ENCODE data around the gene IDH3B.

- TF ChIP-seq POLR2A (conservative IDR thresholded peaks at IDR 0.05) = no peak
- TF ChIP-seq SP1 (CRISPR knock-in tag; IDR thresholded peaks at IDR 0.05) = no peak
- TF ChIP-seq IRF2 (CRISPR knock-in tag; IDR thresholded peaks at IDR 0.05) = no peak
- TF ChIP-seq ZNF311 (CRISPR knock-in tag; IDR thresholded peaks at IDR 0.05) = no peak
- TF ChIP-seq ATF2 (CRISPR knock-in tag; IDR thresholded peaks at IDR 0.05) = no peak
- TF ChIP-seq POLR2AphosphoS2 (IDR thresholded peaks at IDR 0.05; ENCODE audit: low read length) = no peak
- no peak for TF ChIP-seq RAD21 (CRISPR knock-in tag; conservative IDR thresholded peaks at IDR 0.05 in 1 of 2, IDR thresholded peaks at IDR 0.05 in 1 of 2)
- TF ChIP-seq ZBTB1 (CRISPR knock-in tag; IDR thresholded peaks at IDR 0.05; ENCODE audit: borderline replicate concordance, low read depth) = no peak
Measured at GRCh38 chr20:2708665-2709064, 44.6 kb upstream of the IDH3B start.

All from K562 (cell line).